ENCODE data around the gene TMEM245.

TMEM245 gene

GRCh38 chr9:108994695-108995094 is 125.1 kb downstream of the TMEM245 start:
- no peak for DNase-seq
- no peaks in the 10 kb centered on the region for H3K9me3 ChIP-seq
- H3K4me3 ChIP-seq (ENCODE audit: low read depth, low read length): no peak overlapping the region
- TF ChIP-seq CTCF (IDR thresholded peaks at IDR 0.05; ENCODE audit: low read depth, low read length): no peak
- H3K4me1 ChIP-seq: no peaks in the 10 kb centered on the region
- no peaks in the 10 kb centered on the region for H3K27me3 ChIP-seq
- H3K36me3 ChIP-seq: peaks cover 32% of the 10 kb centered on the region

- no peak overlapping the region for H3K4me3 ChIP-seq (ENCODE audit: low read depth, low read length)
- peaks cover 51% of the 10 kb centered on the region for H3K36me3 ChIP-seq
- no peak for TF ChIP-seq CTCF (IDR thresholded peaks at IDR 0.05; ENCODE audit: low read depth, low read length)
These were observed 128.3 kb downstream of the TMEM245 start for GRCh38 chr9:108991479-108991878.

GRCh38 chr9:108983885-108984284 is 135.9 kb downstream of the TMEM245 start:
- H3K9me3 ChIP-seq: no peaks in the 10 kb centered on the region
- no peaks in the 10 kb centered on the region for H3K27me3 ChIP-seq
- DNase-seq: no peak
- H3K4me1 ChIP-seq: no peaks in the 10 kb centered on the region
- no peak for TF ChIP-seq CTCF (IDR thresholded peaks at IDR 0.05; ENCODE audit: low read depth, low read length)
- H3K36me3 ChIP-seq: peaks cover 46% of the 10 kb centered on the region
- H3K4me3 ChIP-seq (ENCODE audit: low read depth, low read length): no peak overlapping the region

More at GRCh38 chr9:108991479-108991878, 128.3 kb downstream of the TMEM245 start:
- no peak for DNase-seq
- no peaks in the 10 kb centered on the region for H3K9me3 ChIP-seq
- no peaks in the 10 kb centered on the region for H3K27me3 ChIP-seq
- H3K4me1 ChIP-seq: no peaks in the 10 kb centered on the region

- Histone ChIP-seq H3K4me1 (no peaks in the 10 kb centered on the region), H3K36me3 (peaks cover 51% of the 10 kb centered on the region), H3K4me3 (ENCODE audit: low read depth, low read length) (no peak overlapping the region), H3K27me3 (no peaks in the 10 kb centered on the region), H3K9me3 (no peaks in the 10 kb centered on the region)
- DNase-seq: no peak
- no peak for TF ChIP-seq CTCF (IDR thresholded peaks at IDR 0.05; ENCODE audit: low read depth, low read length)
These were observed 138.9 kb downstream of the TMEM245 start for GRCh38 chr9:108980893-108981292.

GRCh38 chr9:108978205-108978604 is 141.5 kb downstream of the TMEM245 start:
- H3K9me3 ChIP-seq: no peaks in the 10 kb centered on the region
- H3K4me1 ChIP-seq: no peaks in the 10 kb centered on the region
- H3K36me3 ChIP-seq: peaks cover 39% of the 10 kb centered on the region
- H3K27me3 ChIP-seq: no peaks in the 10 kb centered on the region
- TF ChIP-seq CTCF (IDR thresholded peaks at IDR 0.05; ENCODE audit: low read depth, low read length): no peak
- no peak overlapping the region for H3K4me3 ChIP-seq (ENCODE audit: low read depth, low read length)
- no peak for DNase-seq

GRCh38 chr9:108973895-108974294 is 145.9 kb downstream of the TMEM245 start:
- DNase-seq: no peak
- peaks cover 34% of the 10 kb centered on the region for H3K36me3 ChIP-seq

More at GRCh38 chr9:108973895-108974294, 145.9 kb downstream of the TMEM245 start:
- TF ChIP-seq CTCF (IDR thresholded peaks at IDR 0.05; ENCODE audit: low read depth, low read length): no peak
- no peak overlapping the region for H3K4me3 ChIP-seq (ENCODE audit: low read depth, low read length)
- no peaks in the 10 kb centered on the region for H3K4me1 ChIP-seq
- H3K9me3 ChIP-seq: no peaks in the 10 kb centered on the region
- no peaks in the 10 kb centered on the region for H3K27me3 ChIP-seq

All from BE2C (cell line).